OCI-LY1 (cell line): ENCODE measurements around the gene CDH1.

Experiments used
- H2AFZ ChIP-seq: fragments of 200-600 bp; sonication (generic), shearing (Covaris generic); 2 replicates; pipeline ENCODE4 v1.6.0; 2014; ENCODE audit warnings: antibody characterized with exemption, mild to moderate bottlenecking, low read length
- H3F3A ChIP-seq: fragments of 200-600 bp; sonication (generic), shearing (Covaris generic); 2 replicates; pipeline ENCODE4 v1.6.0; 2014; ENCODE audit warnings: mild to moderate bottlenecking, antibody characterized with exemption, low read length, moderate library complexity; ENCODE audit not compliant: insufficient read depth
- H3K27ac ChIP-seq: fragments of 200-600 bp; sonication (generic); 2 replicates; pipeline ENCODE4 v1.5.1; 2014; ENCODE audit warnings: low read length, mixed run types, mild to moderate bottlenecking, low read depth; ENCODE audit not compliant: poor library complexity, severe bottlenecking
- H3K27me3 ChIP-seq: fragments of 200-600 bp; sonication (generic); 2 replicates; pipeline ENCODE4 v1.6.0; 2014; ENCODE audit warnings: antibody characterized with exemption, mild to moderate bottlenecking, low read length, moderate library complexity; ENCODE audit not compliant: insufficient read depth
- H3K36me3 ChIP-seq: fragments of 200-600 bp; sonication (generic); 2 replicates; pipeline ENCODE4 v1.6.1; 2014; ENCODE audit warnings: mild to moderate bottlenecking, antibody characterized with exemption, low read length, moderate library complexity, mixed read lengths; ENCODE audit not compliant: insufficient read depth
- H3K4me1 ChIP-seq: fragments of 200-600 bp; sonication (generic); 2 replicates; pipeline ENCODE4 v1.5.1; 2014; ENCODE audit warnings: mild to moderate bottlenecking, low read length, moderate library complexity; ENCODE audit not compliant: insufficient read depth, severe bottlenecking
- H3K4me2 ChIP-seq: fragments of 200-600 bp; sonication (generic), shearing (Covaris generic); 2 replicates; pipeline ENCODE4 v1.6.1; 2014; ENCODE audit warnings: low read length
- H3K4me3 ChIP-seq: fragments of 200-600 bp; sonication (generic); 2 replicates; pipeline ENCODE4 v1.5.1; 2014; ENCODE audit warnings: low read length, low read depth, mild to moderate bottlenecking, mixed read lengths; ENCODE audit not compliant: poor library complexity, severe bottlenecking
- H3K79me2 ChIP-seq: fragments of 200-600 bp; shearing (Covaris generic); 2 replicates; pipeline ENCODE4 v1.6.1; 2016; ENCODE audit warnings: mixed run types, low read length, mixed read lengths; ENCODE audit not compliant: insufficient read depth
- H3K9ac ChIP-seq: fragments of 200-600 bp; sonication (generic), shearing (Covaris generic); 2 replicates; pipeline ENCODE4 v1.6.1; 2014; ENCODE audit warnings: mild to moderate bottlenecking, low read length, mixed read lengths
- H3K9me2 ChIP-seq: fragments of 200-600 bp; sonication (generic), shearing (Covaris generic); 2 replicates; pipeline ENCODE4 v1.6.1; 2014; ENCODE audit warnings: low read depth, mild to moderate bottlenecking, low read length, mixed read lengths
- H3K9me3 ChIP-seq: fragments of 200-600 bp; shearing (Covaris generic); 2 replicates; pipeline ENCODE4 v1.6.1; 2014; ENCODE audit warnings: low read length, mixed read lengths
- H4K20me1 ChIP-seq: fragments of 200-600 bp; sonication (generic), shearing (Covaris generic); 2 replicates; pipeline ENCODE4 v1.6.0; 2016; ENCODE audit warnings: mild to moderate bottlenecking, low read length; ENCODE audit not compliant: insufficient read depth
- EZH2 ChIP-seq: fragments of 200-600 bp; sonication (generic), shearing (Covaris generic); IDR thresholded peaks from 2 replicates; pipeline ENCODE4 v1.8.0; 2017; ENCODE audit warnings: borderline replicate concordance, mixed run types, mild to moderate bottlenecking, antibody characterized with exemption, low read length, moderate library complexity, mixed read lengths
- TF ChIP-seq, protein P1 (sequence below): fragments of 200-600 bp; sonication (generic), shearing (Covaris generic); IDR thresholded peaks from 2 replicates; pipeline ENCODE4 v1.5.1; 2017; ENCODE audit warnings: mild to moderate bottlenecking, antibody characterized with exemption, low read length, moderate library complexity, mixed read lengths

Gene CDH1

DNA sequence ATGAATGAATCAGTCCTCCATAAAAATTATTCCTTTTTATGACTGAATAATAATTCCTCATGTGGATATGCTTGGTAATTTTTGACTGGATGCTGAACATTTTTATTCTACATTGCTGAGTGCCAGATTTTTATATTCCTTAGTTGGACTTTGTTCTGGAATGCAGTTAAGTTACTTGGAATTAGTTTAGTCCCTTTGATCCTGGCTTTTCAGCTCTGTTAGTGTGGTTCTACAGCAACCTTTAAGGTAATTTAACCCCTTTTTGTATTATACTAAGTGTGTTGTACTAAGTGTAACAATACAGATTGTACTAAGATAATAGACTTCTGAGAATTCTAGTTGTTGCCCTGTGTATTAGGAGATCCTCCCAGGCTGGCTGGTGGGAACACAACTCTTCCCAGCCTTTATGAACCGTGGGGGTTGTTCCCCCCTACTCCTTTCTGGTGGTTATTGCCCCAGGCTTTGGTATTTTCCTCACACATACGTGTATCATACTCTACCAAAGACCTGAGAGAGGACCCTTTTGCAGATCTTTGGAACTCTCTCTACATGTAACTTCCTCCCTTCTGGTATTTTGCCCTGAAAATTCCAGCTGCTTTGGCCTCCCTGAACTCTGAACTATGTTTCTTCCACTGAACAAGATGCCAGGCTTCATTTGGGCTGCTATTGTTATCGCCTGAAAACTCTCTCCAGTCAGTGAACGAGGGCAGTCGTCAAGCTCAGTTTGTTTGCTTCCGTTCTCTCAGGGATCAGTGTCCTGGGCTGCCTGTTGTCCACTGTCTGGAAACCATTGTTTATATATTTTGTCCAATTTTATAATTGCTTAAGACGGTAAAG lies 136.8 kb downstream of the CDH1 start:
- H3K79me2 ChIP-seq = no peaks in the 10 kb centered on the region
- H3K9me3 ChIP-seq = no peaks in the 10 kb centered on the region
- H3K27me3 ChIP-seq = no peaks in the 10 kb centered on the region
- no peak overlapping the region for H3K9ac ChIP-seq
- TF ChIP-seq EZH2 = no peak
- TF ChIP-seq, protein P1, sequence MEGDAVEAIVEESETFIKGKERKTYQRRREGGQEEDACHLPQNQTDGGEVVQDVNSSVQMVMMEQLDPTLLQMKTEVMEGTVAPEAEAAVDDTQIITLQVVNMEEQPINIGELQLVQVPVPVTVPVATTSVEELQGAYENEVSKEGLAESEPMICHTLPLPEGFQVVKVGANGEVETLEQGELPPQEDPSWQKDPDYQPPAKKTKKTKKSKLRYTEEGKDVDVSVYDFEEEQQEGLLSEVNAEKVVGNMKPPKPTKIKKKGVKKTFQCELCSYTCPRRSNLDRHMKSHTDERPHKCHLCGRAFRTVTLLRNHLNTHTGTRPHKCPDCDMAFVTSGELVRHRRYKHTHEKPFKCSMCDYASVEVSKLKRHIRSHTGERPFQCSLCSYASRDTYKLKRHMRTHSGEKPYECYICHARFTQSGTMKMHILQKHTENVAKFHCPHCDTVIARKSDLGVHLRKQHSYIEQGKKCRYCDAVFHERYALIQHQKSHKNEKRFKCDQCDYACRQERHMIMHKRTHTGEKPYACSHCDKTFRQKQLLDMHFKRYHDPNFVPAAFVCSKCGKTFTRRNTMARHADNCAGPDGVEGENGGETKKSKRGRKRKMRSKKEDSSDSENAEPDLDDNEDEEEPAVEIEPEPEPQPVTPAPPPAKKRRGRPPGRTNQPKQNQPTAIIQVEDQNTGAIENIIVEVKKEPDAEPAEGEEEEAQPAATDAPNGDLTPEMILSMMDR = no peak
- no peaks in the 10 kb centered on the region for H3F3A ChIP-seq
- no peak overlapping the region for H3K27ac ChIP-seq
- H4K20me1 ChIP-seq = no peaks in the 10 kb centered on the region
- H3K4me1 ChIP-seq = no peaks in the 10 kb centered on the region
- H3K9me2 ChIP-seq = no peaks in the 10 kb centered on the region
- no peak overlapping the region for H3K4me3 ChIP-seq
- H2AFZ ChIP-seq = no peak overlapping the region
- no peak overlapping the region for H3K4me2 ChIP-seq
- peaks cover 31% of the 10 kb centered on the region for H3K36me3 ChIP-seq

DNA sequence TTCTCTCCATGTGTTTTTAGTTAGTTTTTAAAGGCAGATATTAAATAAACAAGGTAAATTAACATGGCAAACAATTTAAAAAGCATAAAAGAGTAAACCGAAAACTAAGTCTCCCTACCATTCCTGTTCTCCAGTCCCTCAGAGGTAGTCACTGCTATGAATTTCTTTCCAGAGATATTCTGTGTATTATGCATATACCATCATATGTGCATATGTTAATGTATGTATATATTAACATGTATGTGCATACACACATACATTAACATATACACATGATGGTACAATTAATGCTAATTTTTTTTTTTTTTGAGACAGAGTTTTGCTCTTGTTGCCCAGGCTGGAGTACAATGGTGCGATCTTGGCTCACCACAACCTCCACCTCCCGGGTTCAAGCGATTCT lies 138.8 kb downstream of the CDH1 start:
- Histone ChIP-seq H3K79me2 (no peaks in the 10 kb centered on the region), H3K27ac (no peak overlapping the region), H3K9ac (no peak overlapping the region), H3K4me2 (no peak overlapping the region), H2AFZ (no peak overlapping the region), H3K9me2 (no peaks in the 10 kb centered on the region), H3K9me3 (no peaks in the 10 kb centered on the region), H3K36me3 (peaks cover 37% of the 10 kb centered on the region), H3K27me3 (no peaks in the 10 kb centered on the region), H3K4me3 (no peak overlapping the region), H3K4me1 (no peaks in the 10 kb centered on the region), H4K20me1 (no peaks in the 10 kb centered on the region), H3F3A (no peaks in the 10 kb centered on the region)
- TF ChIP-seq, protein P1 = no peak
- no peak for TF ChIP-seq EZH2

DNA sequence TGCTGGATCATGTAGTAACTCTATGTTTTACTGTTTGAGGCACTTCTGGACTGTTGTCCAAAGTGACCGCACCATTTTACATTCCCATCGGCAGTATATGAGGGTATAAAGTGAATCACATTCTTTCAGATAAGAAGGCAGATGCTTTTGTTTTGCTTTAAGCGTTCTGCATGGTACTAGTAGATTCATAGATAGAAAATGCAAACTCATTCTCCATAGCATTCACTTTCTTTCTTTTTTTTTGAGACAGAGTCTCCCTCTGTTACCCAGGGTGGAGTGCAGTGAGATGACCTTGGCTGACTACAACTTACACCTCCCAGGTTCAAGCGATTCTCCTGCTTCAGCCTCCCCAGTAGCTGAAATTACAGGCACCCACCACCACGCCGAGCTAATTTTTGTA lies 146.6 kb downstream of the CDH1 start:
- H3K4me1 ChIP-seq = no peaks in the 10 kb centered on the region
- no peak overlapping the region for H3K4me2 ChIP-seq
- TF ChIP-seq, protein P1 = no peak
- TF ChIP-seq EZH2 = no peak
- peaks cover 20% of the 10 kb centered on the region for H3K36me3 ChIP-seq
- no peaks in the 10 kb centered on the region for H3F3A ChIP-seq
- no peak overlapping the region for H3K4me3 ChIP-seq
- H2AFZ ChIP-seq = no peak overlapping the region
- no peaks in the 10 kb centered on the region for H3K79me2 ChIP-seq
- no peak overlapping the region for H3K9ac ChIP-seq
- no peaks in the 10 kb centered on the region for H3K9me2 ChIP-seq
- no peaks in the 10 kb centered on the region for H3K27me3 ChIP-seq
- no peak overlapping the region for H3K27ac ChIP-seq
- no peaks in the 10 kb centered on the region for H3K9me3 ChIP-seq
- no peaks in the 10 kb centered on the region for H4K20me1 ChIP-seq
